ENCODE results near the gene SIAH2.

Gene SIAH2

DNA sequence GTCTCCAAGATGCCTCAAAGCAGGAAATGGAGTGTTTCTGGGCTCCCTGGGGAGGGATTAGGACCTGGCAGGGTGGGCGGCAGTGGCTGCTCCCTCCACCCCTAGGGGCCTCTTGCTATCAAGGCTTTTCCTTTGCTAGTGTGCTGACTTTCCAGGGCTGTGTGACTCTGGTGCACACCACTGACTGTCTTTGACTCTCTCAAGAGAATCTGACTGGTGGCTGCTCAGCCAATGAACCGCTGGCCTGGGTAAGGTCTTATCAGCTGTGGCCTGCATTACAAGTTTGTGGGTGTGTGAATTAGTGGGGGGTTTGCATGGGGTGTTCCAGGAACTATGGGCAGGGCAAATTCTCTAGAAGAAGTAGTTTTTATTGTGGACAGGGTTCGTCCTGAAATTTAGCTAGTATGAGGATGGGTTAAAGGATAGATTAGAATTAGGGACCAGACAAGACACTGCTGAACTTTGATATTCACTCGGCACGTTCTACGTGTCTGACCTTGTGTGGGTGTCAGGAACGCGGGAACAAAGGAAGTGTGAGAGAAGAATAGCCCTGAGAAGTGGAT is 29.5 kb downstream of the SIAH2 start:
- DNase-seq = no peak

DNA sequence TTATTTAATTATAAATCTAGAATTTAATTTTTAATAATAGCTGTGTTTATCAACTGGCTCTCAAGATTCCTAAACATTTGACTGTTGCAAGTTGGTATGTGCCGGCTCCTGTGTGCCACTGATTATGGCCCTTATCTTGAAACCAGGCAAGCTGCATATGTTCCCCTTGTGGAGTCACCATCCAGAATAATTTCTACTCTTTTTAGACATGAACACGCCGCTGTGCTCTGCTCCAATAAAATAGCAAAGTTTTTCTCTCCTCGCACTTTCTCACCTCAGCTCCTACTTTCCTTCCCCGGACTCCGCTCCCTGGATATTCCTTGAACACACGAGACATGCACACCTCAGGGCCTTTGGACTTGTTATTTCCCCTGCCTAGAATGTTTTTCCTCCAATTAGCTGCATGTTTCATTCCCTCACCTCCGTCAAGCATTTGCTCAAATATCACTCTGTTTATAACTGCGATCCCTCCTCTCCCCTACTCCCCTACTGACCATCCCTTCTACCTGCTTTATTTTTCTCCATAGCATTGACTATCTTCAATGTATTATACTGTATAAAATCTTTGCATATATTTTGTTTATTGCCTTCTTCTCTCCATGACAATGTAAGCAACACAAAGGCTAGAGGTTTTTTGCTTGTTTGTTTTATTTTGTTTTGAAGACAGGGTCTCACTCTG is 33.1 kb downstream of the SIAH2 start:
- no peak for DNase-seq

DNA sequence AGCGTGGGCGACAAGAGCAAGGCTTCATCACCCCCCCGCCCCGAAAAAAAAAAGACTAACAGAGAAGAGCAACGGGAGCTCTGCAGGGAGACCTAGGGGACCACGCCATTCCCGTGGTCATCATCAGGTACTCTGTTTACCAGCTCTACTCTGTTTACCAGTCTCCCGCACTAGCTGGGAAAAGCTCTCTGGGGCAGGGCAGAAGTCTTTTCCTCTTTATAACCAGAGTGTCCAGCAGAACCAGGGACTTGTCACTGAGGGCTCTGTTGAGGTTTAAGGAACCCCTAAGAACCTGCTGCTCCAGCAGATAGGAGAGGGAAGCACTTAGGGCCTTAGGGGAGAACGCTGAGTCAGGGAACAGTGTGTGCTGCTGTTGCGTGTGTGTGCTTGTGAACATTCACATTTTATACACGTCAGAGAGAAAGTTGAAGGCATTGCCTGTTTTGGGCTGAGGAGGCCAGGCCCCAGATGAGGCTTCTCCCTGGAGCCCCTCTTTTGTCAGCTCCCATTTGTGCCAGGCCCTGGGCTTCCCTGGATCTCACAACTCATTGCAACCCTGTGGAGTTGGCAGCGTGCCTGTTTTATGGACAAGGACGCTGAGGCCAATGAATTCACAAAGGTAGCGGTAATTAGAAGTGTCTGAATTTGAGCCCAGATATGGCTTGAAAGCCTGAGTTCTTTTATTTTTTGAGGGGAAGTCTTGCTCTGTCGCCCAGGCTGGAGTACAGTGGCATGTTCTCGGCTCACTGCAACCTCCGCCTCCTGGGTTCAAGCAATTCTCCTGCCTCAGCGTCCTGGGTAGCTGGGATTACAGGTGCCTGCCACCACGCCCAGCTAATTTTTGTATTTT is 35.1 kb downstream of the SIAH2 start:
- no peak for DNase-seq

DNA sequence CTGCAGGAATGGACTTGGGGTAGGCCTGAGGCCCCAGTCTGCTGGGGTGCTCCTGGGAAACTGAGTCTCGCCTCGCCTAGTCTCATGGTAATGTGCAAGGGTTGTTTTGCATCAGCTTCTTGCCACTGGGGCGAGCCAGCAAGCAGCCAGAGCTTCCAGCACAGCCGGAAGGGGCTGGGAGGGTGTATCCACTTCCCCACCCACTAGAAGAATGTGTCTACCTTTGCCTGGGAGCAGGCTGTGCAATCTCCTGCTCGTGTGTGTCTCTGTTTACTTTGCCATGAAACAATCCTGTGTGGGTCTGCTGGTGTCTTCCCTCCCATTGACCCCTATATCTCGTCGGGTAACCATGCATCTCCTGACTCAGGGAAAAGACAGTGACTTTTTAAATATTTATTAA is 37.4 kb downstream of the SIAH2 start:
- no peak for DNase-seq

DNA sequence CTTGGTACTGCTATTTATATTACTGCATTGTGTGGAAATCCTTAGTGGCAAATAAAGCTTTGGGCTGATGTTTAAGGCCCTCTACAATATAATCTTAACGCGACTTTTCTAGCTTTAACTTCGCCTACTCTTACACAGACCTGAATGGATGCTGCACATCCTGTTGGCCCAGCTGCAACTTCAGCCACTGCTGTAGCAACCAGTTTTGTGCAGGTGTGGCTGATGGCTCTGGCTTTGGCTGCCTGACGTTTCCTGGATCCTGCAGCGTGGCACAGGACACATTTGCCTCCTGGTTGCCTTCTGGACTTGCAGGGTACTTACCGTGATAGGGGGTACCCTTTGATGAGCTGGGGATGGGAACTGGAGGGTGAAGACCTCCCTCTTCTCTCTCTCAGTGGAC is 39.0 kb downstream of the SIAH2 start:
- DNase-seq = no peak

DNA sequence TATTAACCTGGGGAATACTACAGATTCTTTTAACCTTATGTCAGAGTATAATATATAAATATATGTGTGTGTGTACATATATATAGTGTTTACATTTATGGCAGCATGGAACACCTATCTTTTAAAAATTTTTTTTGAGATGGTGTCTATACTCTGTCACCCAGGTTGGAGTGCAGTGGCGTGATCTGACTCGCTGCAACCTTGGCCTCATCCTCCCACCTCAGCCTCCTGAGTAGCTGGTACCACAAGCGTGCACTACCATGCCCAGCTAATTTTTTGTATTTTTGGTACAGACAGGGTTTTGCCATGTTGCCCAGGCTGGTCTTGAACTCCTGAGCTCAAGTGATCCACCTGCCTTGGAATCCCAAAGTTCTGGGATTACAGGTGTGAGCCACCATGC is 40.7 kb downstream of the SIAH2 start:
- DNase-seq = no peak

DNA sequence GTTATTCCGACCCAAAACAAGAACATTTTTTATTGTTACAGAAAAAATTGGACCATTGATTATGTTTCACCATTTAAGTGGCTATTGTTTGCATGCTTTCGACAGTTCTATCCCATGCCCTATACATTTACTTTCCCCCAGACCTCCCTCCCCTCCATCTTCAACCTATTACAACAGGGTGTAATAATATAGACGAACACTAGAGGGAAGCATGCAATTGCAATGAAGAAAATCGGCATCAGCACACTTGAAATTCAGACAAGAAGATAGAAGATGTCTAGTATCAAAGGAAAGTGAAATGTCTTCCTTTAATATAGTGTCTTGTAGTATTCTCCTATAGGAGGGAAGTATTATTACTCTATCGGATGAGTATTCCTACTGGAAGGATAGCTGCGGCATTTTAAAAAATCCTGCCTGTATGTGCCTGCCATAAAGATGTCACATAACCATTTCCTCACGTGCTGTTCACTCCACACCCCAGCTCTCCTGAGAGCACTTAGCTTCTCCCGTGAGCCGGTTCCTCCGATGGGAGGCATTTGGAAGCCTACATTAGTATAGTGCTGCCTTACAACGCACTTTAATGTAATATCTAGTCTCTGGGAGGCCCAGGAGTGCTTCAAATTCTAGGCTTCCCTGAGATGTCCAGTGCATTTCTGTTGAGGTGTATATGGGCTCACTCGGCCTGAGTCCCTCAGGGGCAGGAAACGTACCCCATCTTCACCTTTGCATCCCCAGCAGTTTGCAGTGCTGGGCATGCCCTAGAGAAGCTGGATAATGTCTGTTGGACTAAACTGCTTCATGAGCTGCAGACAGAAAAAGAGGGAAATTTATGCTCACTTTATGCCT is 41.5 kb downstream of the SIAH2 start:
- DNase-seq = peak; percentile 78

DNA sequence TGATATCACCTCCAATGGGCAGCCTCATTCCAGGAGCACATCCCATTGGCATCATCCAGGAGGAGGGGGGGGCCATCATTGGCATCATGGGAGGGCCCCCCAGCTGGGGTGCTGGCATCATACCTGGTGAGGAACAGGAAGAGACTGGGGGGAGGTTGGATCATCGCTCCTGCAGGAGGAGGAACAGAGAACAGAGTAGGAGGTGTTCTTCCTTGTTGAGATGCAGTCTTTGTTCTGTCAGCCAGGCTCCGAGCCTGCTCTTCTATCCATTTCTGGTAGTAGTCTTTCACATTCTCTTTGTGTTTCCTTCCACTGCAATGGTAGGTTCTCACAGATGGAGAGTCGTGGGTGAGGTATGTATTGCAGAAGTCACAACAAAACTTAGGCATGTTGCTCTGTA is 42.5 kb downstream of the SIAH2 start:
- DNase-seq = no peak

DNA sequence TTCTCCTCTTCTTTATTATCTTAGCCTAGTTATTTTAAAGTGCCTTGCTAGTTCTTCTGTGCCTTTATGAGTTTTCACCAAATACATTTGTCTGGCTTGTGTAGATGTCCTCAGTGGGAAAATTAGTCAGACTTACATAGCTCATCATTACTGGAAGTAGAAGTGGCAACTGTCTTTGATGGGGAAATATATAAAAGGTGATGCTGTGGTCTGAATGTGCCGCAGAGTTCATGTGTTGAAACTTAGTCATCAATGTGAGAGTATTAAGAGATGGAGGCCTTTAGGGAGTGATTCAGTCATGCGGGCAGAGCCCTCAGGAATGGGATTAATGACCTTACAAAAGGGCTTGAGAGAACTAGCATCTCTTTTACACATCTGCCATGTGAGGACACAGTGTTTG is 52.9 kb downstream of the SIAH2 start:
- DNase-seq = no peak

DNA sequence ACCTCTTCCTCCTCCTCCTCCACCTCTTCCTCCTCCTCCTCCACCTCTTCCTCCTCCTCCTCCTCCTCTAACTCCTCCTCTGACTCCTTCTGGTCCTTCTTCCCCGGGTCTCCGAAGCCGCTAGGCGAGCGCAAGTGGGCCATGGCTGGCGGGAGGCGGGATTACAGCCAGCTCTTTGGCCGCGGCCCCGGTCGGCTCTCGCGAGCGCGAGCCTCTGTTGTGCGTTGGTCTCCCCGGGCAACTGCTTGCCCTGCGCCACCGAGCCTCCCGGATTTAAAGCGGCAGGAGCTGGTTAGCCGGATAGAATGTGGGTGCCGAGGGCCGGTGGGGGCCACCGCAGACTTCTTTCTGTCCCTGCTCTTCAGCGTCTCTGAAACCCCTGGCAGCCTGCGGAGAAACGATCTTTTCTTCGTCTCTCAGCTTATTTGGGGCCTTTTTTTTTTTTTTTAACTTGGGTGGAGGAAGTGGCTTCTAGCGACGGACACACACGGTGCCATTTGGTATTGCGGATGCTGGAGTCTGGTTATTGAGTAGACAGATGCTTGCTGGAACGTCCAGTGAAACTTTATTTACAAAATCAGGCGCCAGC is 59.1 kb downstream of the SIAH2 start, which contains the start of gene ERICH6:
Gene ERICH6, minus strand, starts transcription at position 165 of the 589 bp plus-strand sequence. Its CDS starts 22 bp downstream, at position 143.
- DNase-seq = peak; percentile 82

DNA sequence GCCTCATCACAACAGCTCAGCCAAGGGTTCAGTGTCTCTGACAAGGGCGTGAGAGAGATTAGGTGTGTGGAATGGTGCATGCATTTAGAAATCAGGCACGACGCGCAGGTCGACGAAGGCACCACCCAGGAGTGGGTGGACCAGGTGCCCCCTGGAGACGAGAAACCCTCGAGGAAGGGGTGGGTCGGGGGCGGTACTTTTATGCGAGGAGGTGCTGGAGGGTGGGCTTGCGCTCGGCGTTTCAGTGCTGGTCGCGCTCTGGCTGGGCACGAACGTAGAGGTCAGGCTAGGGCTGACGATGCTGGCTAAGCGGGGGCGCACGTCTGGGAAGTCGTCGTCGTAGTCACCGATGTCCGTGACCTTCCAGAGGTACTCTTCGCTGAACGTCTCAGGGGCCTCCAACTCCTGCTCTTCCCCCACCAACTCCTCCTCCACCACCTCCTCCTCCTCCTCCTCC is 59.6 kb downstream of the SIAH2 start:
- peak; percentile 56 for DNase-seq

DNA sequence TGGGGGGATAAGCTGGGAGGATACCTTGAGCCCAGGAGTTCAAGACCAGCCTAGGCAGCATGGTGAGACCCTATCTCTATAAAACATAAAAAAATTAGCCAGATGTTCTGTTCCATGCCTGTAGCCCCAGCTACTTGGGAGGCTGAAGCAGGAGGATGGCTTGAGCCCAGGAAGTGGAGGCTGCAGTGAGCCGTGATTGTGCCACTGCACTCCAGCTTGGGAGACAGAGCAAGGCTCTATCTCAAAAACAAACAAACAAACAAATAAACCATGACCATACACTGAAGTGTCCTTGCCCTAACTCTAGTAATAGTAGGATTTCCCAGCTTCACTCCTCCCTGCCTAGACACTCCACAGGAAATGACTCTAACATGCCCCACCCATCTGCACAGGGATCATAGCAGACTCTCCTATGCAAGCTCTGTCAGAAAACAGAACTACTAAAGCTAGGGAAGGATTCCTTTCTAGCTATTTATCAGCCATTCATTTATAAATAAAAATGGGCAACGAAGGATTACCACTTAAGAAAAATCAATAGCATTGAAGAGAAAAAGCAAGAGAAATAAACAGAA is 63.8 kb downstream of the SIAH2 start:
- DNase-seq = no peak

DNA sequence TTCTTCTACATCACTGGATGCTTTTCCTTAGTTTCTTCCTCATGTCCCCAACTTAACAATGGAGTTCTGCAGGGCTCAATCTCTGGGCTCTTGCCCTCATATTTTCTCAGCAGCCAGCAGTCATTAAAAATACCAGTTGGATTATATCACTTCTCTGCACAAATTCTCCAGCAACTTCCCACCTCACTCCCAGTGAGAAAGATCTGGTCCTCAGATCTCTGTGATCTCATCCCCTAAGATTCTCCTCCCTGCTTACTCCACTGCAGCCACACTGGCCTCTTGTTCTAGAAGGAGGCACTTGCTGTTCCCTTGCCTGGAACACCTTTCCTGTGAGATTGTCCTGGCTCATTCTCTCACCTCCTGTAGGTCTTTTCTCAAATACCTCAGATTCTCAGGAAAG is 65.3 kb downstream of the SIAH2 start:
- no peak for DNase-seq

DNA sequence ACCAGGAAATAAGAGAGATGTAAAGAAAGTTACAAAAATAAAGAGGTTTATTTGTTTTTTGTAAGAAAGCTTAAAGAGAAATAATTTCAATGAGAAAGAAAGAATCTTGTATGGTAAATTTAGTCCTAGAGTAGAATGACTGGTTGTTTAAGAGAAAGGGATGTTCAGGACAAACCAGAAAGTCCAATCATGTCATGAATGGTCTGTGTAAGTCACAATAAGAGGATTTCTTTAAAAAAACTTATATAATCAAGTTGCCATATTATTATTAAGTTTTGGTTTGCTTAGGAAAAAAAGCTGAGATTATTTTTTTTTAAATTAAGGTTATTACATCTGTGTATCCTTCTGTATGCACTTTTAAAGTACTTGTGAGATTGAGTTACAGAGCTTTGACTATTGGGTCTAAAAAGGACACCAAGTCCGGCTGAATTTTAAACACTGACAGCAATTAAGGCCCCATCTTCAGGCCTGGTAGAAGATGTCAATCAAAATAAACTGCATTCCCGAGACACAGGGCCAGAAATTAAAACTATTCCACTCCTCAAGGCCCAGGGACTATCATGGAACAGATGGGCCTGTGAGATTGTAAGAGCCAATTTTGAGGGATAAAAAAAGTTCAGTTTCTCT is 71.4 kb downstream of the SIAH2 start:
- DNase-seq = no peak
